Measurements from ENCODE around the gene PPP1R8. TPM values are rescaled to one million over a fixed set of nuclear protein-coding genes. Genes with fewer than 3 reads are reported as not detected.
"Not testable (repeated sequence)": the region's sequence is repeated elsewhere in the genome, so short reads cannot be mapped to it uniquely, and the experiment has no call there.

PPP1R8 gene
- total RNA-seq, 1 experiment from 2014 or later = 69.1 TPM

DNA sequence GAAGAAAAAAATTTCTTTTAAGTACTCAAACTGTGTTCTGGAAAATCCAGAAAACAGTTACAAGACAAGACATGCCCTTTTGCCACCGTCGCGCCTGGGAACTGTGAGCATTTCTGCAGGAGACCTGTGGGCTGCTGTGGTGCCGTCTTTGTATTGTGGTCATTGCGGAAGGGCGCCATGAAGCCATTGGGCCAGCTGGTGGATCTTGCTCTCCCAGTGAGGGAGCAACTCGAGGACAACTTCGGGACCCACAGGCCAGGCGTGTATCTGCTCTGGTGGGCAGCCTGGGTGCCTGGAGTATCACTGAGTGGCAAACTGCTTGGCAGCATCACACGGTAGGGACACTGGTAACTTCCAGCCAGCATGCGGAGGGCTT lies 38.0 kb downstream of the PPP1R8 start:
- DNase-seq (ENCODE audit: low spot score) = no peak
- in situ Hi-C loops (cut with HindIII; ENCODE audit: low sequenced_read_pairs) = no loop called here

- no peak for DNase-seq (ENCODE audit: low spot score)
- in situ Hi-C loops (cut with HindIII; ENCODE audit: low sequenced_read_pairs) = no loop called here
Observed at GRCh38 chr1:27868932-27869718, 38.5 kb downstream of the PPP1R8 start.

- DNase-seq (ENCODE audit: low spot score) = no peak
- in situ Hi-C loops (cut with HindIII; ENCODE audit: low sequenced_read_pairs) = no loop called here
Observed at GRCh38 chr1:27869719-27870085, 39.1 kb downstream of the PPP1R8 start.

DNA sequence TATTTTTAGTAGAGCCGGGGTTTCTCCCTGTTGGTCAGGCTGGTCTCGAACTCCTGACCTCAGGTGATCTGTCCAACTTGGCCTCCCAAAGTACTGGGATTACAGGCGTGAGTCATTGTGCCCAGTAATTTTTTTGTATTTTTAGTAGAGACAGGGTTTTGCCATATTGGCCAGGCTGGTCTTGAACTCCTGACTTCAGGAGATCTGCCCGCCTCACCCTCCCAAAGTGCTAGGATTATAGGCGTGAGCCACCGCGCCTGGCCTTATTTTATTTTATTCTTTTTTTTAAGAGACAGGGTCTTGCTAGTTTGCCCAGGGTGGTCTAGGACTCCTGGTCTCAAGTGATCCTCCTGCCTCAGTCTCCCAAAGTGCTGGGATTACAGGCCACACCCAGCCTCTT lies 40.5 kb downstream of the PPP1R8 start:
- in situ Hi-C loops (cut with HindIII; ENCODE audit: low sequenced_read_pairs) = not testable (repeated sequence)

GRCh38 chr1:27872059-27872801 lies 41.6 kb downstream of the PPP1R8 start, which contains the start of gene THEMIS2:
THEMIS2 (plus strand) TSS chr1:27872544; CDS start chr1:27872572, 28 bp downstream.
- in situ Hi-C loops (cut with HindIII; ENCODE audit: low sequenced_read_pairs) = no loop called here
- no peak for DNase-seq (ENCODE audit: low spot score)

More for the DNA sequence above, 40.5 kb downstream of the PPP1R8 start:
- not testable (repeated sequence) for DNase-seq (ENCODE audit: low spot score)

GRCh38 chr1:27872802-27873551 lies 42.4 kb downstream of the PPP1R8 start:
- in situ Hi-C loops (cut with HindIII; ENCODE audit: low sequenced_read_pairs) = no loop called here
- DNase-seq (ENCODE audit: low spot score) = no peak

DNA sequence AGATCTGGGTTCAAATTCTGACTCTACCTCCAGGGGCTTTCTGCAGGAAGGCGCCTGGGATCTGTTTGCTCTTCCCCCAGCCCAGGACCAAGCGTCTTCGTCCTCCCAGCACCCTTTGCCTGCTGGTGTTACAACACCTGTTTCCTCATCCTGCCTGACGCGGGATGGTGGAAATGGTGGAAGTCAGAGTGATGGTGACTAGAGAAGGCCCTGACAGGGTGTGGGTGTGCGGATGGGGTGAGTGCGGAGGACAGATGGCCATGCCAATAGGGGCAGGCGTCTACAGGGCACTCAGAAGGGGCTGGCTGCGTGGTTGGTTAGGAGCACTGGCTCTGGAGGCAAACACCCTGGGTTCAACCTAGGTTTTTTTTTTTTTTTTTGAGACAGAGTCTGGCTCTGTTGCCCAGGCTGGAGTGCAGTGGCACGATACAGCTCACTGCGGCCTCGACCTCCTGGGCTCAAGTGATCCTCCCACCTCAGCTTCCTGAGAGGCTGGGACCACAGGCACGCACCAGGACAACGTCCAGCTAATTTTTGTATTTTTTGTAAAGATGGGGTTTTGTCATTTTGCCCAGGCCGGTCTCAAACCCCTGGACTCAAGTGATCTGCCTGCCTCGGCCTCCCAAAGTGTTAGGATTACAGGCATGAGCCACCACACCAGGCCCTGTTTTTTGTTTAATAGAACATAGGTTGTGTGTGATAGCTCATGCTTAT lies 43.2 kb downstream of the PPP1R8 start:
- in situ Hi-C loops (cut with HindIII; ENCODE audit: low sequenced_read_pairs) = no loop called here

DNA sequence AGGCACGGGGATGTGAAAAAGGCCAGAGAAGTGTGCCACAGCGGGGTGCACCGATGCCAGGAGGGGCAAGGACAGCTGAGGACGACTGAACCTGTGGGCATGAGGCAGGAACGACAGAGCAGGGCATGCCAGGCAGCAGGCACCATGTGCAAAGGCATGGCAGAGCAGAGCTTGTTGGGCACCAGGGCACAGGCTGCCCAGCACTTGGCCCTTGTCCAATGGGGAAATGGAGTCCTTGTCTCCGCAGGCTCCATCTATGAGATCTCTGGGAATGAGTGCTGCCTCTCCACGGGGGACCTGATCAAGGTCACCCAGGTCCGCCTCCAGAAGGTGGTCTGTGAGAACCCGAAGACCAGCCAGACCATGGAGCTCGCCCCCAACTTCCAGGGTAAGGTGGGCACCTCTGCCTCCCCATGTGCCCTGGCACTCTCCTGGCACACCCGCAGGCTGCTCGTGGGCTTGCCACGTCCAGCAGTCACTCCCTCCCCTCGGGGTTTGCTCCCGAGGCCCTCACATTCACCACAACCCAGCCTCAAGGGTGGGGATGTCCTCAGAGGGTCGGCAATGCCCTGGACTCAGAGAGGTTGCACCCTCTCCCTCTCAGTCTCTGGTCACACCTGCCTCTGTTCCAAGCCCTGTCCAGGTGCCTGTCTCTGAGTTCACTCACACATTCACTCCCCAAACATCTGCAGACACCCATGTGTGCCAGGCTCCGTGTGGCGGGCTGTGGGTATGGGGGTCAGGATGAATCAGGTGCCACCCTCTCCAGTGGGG lies 45.9 kb downstream of the PPP1R8 start:
- no peak for DNase-seq (ENCODE audit: low spot score)
- in situ Hi-C loops (cut with HindIII; ENCODE audit: low sequenced_read_pairs) = no loop called here

More for the DNA sequence above, 43.2 kb downstream of the PPP1R8 start:
- no peak for DNase-seq (ENCODE audit: low spot score)

DNA sequence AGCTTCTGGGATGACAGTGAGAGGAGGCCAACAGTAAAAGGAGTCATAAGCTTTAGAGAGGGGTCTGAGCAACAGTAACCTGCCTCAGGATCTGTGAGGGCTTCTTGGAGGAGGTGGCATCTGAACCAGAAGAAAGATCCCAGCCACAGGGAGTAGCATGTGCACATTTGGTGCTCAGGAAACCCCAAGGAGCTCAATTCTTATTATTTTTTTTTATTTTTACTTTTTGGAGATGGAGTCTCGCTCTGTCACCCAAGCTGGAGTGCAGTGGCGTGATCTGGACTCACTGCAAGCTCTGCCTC lies 46.5 kb downstream of the PPP1R8 start:
- in situ Hi-C loops (cut with HindIII; ENCODE audit: low sequenced_read_pairs) = no loop called here
- DNase-seq (ENCODE audit: low spot score) = no peak

DNA sequence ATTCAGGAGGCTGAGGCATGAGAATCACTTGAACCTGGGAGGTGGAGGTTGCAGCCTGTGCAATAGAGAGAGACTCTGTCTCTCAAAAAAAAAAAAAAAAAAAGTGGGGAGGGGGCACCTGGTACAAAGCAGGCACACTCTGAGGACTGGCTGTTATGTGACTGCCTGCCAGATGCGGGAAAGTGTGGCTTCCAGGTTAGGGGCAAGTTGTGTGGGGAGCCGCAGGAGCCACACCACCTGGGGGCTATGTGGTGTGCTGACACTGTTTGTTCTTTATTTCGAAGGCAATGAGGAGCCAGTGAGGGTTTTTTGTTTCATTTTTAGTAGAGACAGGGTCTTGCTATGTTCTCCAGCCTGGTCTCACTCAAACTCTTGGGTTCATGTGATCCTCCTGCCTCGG lies 47.5 kb downstream of the PPP1R8 start:
- in situ Hi-C loops (cut with HindIII; ENCODE audit: low sequenced_read_pairs) = no loop called here
- no peak for DNase-seq (ENCODE audit: low spot score)

GRCh38 chr1:27878787-27879335 lies 48.3 kb downstream of the PPP1R8 start:
- in situ Hi-C loops (cut with HindIII; ENCODE audit: low sequenced_read_pairs) = no loop called here
- no peak for DNase-seq (ENCODE audit: low spot score)

GRCh38 chr1:27879374-27880082 lies 48.9 kb downstream of the PPP1R8 start:
- in situ Hi-C loops (cut with HindIII; ENCODE audit: low sequenced_read_pairs) = no loop called here
- no peak for DNase-seq (ENCODE audit: low spot score)

GRCh38 chr1:27882543-27882903 lies 51.9 kb downstream of the PPP1R8 start:
- in situ Hi-C loops (cut with HindIII; ENCODE audit: low sequenced_read_pairs) = no loop called here

GRCh38 chr1:27883536-27883935 lies 53.0 kb downstream of the PPP1R8 start:
- in situ Hi-C loops (cut with HindIII; ENCODE audit: low sequenced_read_pairs) = no loop called here

More at GRCh38 chr1:27882543-27882903, 51.9 kb downstream of the PPP1R8 start:
- DNase-seq (ENCODE audit: low spot score) = no peak

GRCh38 chr1:27884006-27884954 lies 53.7 kb downstream of the PPP1R8 start:
- in situ Hi-C loops (cut with HindIII; ENCODE audit: low sequenced_read_pairs) = no loop called here
- no peak for DNase-seq (ENCODE audit: low spot score)

More at GRCh38 chr1:27883536-27883935, 53.0 kb downstream of the PPP1R8 start:
- DNase-seq (ENCODE audit: low spot score) = no peak

GRCh38 chr1:27885114-27885528 lies 54.5 kb downstream of the PPP1R8 start:
- in situ Hi-C loops (cut with HindIII; ENCODE audit: low sequenced_read_pairs) = no loop called here

More at GRCh38 chr1:27885114-27885528, 54.5 kb downstream of the PPP1R8 start:
- no peak for DNase-seq (ENCODE audit: low spot score)
